Parathyroid adenoma (tissue), 2 donors: ENCODE data around the gene PCDHGA12.
"Not testable (repeated sequence)": the region's sequence is repeated elsewhere in the genome, so short reads cannot be mapped to it uniquely, and the experiment has no call there.

Experiments
- H2AFZ ChIP-seq: fragments of 300-600 bp; sonication (generic); one replicate; pipeline ENCODE4 v1.7.0; 2017; ENCODE audit warnings: antibody characterized with exemption, mild to moderate bottlenecking
- H3K27ac ChIP-seq: fragments of 300-600 bp; sonication (generic); one replicate; pipeline ENCODE4 v1.7.0; 2017
- H3K27me3 ChIP-seq: fragments of 300-600 bp; sonication (generic); one replicate; pipeline ENCODE4 v1.7.0; 2017; ENCODE audit warnings: low read length; ENCODE audit not compliant: control insufficient read depth, insufficient read depth
- H3K36me3 ChIP-seq: fragments of 300-600 bp; sonication (generic); one replicate; pipeline ENCODE4 v1.7.0; 2017; ENCODE audit warnings: low read length; ENCODE audit not compliant: control insufficient read depth, insufficient read depth
- H3K4me1 ChIP-seq: fragments of 300-600 bp; sonication (generic); one replicate; pipeline ENCODE4 v1.7.0; 2017; ENCODE audit warnings: control low read depth
- H3K4me2 ChIP-seq: fragments of 300-600 bp; sonication (generic); one replicate; pipeline ENCODE4 v1.7.0; 2017; ENCODE audit warnings: low read length
- H3K4me3 ChIP-seq: fragments of 300-600 bp; sonication (generic); one replicate; pipeline ENCODE4 v1.7.0; 2017; ENCODE audit warnings: low read depth, low read length
- H3K79me2 ChIP-seq: fragments of 300-600 bp; sonication (generic); one replicate; pipeline ENCODE4 v1.7.0; 2017; ENCODE audit warnings: control low read depth
- H3K9ac ChIP-seq: fragments of 300-600 bp; sonication (generic); one replicate; pipeline ENCODE4 v1.7.0; 2017; ENCODE audit warnings: mild to moderate bottlenecking
- H3K9me3 ChIP-seq: fragments of 300-600 bp; sonication (generic); one replicate; pipeline ENCODE4 v1.7.0; 2017; ENCODE audit warnings: low read length; ENCODE audit not compliant: control insufficient read depth
- TF ChIP-seq, protein P1 (sequence below): fragments of 300-600 bp; sonication (generic); IDR thresholded peaks from one replicate; pipeline ENCODE4 v1.7.0; 2017; ENCODE audit warnings: antibody characterized with exemption, mild to moderate bottlenecking
- donor health status: primary hyperparathyroidism.

PCDHGA12 gene

DNA sequence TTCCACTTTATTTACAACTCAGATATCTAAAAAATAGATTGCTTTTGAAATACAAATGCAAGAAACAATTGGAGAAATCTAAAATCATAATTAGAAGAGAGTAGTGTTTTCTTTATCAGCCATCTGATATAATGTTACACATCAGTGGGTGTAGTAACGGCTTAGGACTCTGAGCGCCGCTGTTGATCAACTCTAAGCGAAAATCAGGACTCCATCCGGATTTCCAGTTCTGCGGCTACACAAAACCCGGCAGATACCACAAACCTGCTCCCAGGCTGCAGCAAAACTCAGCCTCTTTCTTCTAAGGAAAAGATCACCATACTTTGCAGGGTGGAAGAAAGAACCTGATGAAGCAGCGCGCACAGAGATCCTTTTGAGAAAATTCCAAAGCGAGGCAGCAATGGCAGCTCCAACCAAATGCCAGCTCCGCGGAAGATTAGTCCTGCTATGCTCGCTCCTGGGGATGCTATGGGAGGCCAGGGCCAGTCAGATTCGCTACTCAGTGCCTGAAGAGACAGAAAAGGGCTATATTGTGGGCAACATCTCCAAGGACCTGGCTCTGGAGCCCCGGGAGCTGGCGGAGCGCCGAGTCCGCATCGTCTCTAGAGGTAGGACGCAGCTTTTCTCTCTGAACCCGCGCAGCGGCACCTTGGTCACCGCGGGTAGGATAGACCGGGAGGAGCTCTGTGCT lies 27.6 kb upstream of the PCDHGA12 start, which contains the start of gene PCDHGA9:
PCDHGA9 (plus strand) TSS at position 226 of the 691 bp plus-strand sequence; CDS start at position 401, 175 bp downstream.
- no peak within 1 kb of the TSS for H3K4me3 ChIP-seq
- no peak within 1 kb of the TSS for H3K27ac ChIP-seq
- TF ChIP-seq, protein P1, sequence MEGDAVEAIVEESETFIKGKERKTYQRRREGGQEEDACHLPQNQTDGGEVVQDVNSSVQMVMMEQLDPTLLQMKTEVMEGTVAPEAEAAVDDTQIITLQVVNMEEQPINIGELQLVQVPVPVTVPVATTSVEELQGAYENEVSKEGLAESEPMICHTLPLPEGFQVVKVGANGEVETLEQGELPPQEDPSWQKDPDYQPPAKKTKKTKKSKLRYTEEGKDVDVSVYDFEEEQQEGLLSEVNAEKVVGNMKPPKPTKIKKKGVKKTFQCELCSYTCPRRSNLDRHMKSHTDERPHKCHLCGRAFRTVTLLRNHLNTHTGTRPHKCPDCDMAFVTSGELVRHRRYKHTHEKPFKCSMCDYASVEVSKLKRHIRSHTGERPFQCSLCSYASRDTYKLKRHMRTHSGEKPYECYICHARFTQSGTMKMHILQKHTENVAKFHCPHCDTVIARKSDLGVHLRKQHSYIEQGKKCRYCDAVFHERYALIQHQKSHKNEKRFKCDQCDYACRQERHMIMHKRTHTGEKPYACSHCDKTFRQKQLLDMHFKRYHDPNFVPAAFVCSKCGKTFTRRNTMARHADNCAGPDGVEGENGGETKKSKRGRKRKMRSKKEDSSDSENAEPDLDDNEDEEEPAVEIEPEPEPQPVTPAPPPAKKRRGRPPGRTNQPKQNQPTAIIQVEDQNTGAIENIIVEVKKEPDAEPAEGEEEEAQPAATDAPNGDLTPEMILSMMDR = no peak

DNA sequence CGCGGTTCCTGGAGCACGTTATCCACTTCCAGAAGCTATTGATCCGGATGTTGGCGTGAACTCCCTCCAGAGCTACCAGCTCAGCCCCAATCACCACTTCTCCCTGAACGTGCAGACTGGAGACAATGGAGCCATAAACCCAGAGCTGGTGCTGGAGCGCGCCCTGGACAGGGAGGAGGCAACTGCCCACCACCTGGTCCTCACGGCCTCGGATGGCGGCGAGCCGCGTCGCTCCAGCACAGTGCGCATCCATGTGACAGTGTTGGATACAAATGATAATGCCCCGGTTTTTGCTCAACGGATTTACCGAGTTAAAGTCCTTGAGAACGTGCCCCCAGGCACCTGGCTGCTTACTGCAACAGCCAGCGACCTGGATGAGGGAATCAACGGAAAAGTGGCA lies 26.9 kb upstream of the PCDHGA12 start:
- no peaks in the 10 kb centered on the region for H3K4me1 ChIP-seq
- H3K9ac ChIP-seq = no peak overlapping the region
- no peak overlapping the region for H3K4me2 ChIP-seq
- no peaks in the 10 kb centered on the region for H3K27me3 ChIP-seq
- H3K79me2 ChIP-seq = no peaks in the 10 kb centered on the region
- no peak overlapping the region for H3K27ac ChIP-seq
- no peaks in the 10 kb centered on the region for H3K36me3 ChIP-seq
- H3K4me3 ChIP-seq = no peak overlapping the region
- TF ChIP-seq, protein P1 = no peak
- no peak overlapping the region for H2AFZ ChIP-seq
- H3K9me3 ChIP-seq = peaks cover 9% of the 10 kb centered on the region

More for the DNA sequence above, 27.6 kb upstream of the PCDHGA12 start, which contains the start of gene PCDHGA9:
- Histone ChIP-seq H3K4me1 (no peaks in the 10 kb centered on the region), H3K79me2 (no peaks in the 10 kb centered on the region), H3K27me3 (no peaks in the 10 kb centered on the region), H3K9ac (no peak within 1 kb of the TSS), H3K36me3 (no peaks in the 10 kb centered on the region), H2AFZ (no peak within 1 kb of the TSS), H3K4me2 (peak within 1 kb of the TSS; percentile 17), H3K9me3 (peaks cover 9% of the 10 kb centered on the region)

DNA sequence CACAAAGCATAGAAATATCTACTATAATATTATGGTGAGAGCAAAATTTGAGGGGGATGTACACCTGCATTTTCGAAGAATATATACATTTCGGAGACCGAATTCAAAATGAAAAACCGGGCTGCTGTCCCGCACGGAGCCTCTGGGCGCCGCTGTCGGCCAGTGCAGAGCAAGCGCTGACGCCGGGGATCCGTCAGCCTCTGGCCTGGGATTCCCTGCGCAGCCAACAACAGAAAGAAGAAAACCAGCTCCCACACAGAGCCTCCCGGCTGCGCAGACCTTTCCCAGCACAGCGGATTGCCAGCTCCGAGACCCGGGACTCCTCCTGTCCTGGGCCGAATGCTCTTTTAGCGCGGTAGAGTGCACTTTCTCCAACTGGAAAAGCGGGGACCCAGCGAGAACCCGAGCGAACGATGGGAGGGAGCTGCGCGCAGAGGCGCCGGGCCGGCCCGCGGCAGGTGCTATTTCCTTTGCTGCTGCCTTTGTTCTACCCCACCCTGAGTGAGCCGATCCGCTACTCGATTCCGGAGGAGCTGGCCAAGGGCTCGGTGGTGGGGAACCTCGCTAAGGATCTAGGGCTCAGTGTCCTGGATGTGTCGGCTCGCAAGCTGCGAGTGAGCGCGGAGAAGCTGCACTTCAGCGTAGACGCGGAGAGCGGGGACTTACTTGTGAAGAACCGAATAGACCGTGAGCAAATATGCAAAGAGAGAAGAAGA lies 22.4 kb upstream of the PCDHGA12 start, which contains the start of gene PCDHGB6:
PCDHGB6 (plus strand) TSS at position 232 of the 716 bp plus-strand sequence; CDS start at position 414, 182 bp downstream.
- not testable (repeated sequence) for H3K79me2 ChIP-seq, H2AFZ ChIP-seq, H3K36me3 ChIP-seq, H3K9ac ChIP-seq, H3K27me3 ChIP-seq, H3K27ac ChIP-seq, H3K4me2 ChIP-seq, H3K4me1 ChIP-seq
- H3K9me3 ChIP-seq = peaks cover 10% of the 10 kb centered on the region
- peak within 1 kb of the TSS; percentile 17 for H3K4me3 ChIP-seq

DNA sequence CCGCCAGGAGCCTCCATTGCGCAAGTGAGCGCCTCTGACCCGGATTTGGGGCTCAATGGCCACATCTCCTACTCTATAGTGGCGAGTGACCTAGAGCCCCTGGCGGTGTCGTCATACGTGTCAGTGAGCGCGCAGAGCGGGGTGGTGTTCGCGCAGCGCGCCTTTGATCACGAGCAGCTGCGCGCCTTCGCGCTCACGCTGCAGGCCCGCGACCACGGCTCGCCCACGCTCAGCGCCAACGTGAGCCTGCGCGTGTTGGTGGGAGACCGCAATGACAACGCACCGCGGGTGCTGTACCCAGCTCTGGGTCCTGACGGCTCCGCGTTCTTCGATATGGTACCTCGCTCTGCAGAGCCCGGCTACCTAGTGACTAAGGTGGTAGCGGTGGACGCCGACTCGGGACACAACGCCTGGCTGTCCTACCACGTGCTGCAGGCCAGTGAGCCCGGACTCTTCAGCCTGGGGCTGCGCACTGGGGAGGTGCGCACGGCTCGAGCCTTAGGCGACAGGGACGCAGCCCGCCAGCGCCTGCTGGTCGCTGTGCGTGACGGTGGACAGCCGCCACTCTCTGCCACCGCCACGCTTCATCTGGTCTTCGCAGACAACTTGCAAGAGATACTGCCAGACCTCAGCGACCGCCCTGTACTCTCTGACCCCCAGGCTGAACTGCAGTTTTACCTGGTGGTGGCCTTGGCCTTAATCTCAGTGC lies 20.6 kb upstream of the PCDHGA12 start:
- no peaks in the 10 kb centered on the region for H3K4me1 ChIP-seq
- TF ChIP-seq, protein P1 = no peak
- peaks cover 6% of the 10 kb centered on the region for H3K9me3 ChIP-seq
- no peak overlapping the region for H3K9ac ChIP-seq
- peaks cover 5% of the 10 kb centered on the region for H3K36me3 ChIP-seq
- H3K4me2 ChIP-seq = no peak overlapping the region
- no peak overlapping the region for H3K27ac ChIP-seq
- no peak overlapping the region for H2AFZ ChIP-seq
- no peaks in the 10 kb centered on the region for H3K27me3 ChIP-seq
- H3K79me2 ChIP-seq = no peaks in the 10 kb centered on the region
- H3K4me3 ChIP-seq = no peak overlapping the region

DNA sequence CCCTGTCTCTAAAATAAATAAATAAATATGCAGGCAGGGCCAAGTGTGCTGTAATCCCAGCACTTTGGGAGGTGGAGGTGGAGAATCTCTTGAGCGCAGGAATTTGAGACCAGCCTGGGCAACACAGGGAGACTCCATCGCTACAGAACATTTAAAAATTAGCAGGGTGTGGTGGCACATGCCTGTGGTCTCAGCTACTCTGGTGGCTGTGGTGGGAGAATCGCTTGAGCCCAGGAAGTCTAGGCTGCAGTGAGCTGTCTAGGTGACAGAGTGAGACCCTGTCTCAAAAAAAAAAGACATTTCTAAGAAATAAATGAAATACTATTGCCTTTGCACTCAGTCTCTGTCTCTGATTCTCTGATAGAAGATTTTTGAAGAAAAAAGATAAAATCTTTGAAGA lies 18.7 kb upstream of the PCDHGA12 start:
- Histone ChIP-seq H3K4me3 (no peak overlapping the region), H3K27me3 (no peaks in the 10 kb centered on the region), H3K27ac (no peak overlapping the region), H2AFZ (no peak overlapping the region), H3K4me1 (no peaks in the 10 kb centered on the region), H3K4me2 (no peak overlapping the region), H3K79me2 (no peaks in the 10 kb centered on the region), H3K9ac (no peak overlapping the region), H3K9me3 (peaks cover 6% of the 10 kb centered on the region), H3K36me3 (peaks cover 5% of the 10 kb centered on the region)
- TF ChIP-seq, protein P1 = no peak
